CD4-positive, alpha-beta T cell treated with Interleukin-15 for 4 hours (primary cell): ENCODE measurements around the gene ZNF516.

Source experiments
- DNase-seq: peaks from one replicate; pipeline ENCODE4 v3.0.0-alpha.2; 2020; ENCODE audit warnings: low spot score

Gene ZNF516

DNA sequence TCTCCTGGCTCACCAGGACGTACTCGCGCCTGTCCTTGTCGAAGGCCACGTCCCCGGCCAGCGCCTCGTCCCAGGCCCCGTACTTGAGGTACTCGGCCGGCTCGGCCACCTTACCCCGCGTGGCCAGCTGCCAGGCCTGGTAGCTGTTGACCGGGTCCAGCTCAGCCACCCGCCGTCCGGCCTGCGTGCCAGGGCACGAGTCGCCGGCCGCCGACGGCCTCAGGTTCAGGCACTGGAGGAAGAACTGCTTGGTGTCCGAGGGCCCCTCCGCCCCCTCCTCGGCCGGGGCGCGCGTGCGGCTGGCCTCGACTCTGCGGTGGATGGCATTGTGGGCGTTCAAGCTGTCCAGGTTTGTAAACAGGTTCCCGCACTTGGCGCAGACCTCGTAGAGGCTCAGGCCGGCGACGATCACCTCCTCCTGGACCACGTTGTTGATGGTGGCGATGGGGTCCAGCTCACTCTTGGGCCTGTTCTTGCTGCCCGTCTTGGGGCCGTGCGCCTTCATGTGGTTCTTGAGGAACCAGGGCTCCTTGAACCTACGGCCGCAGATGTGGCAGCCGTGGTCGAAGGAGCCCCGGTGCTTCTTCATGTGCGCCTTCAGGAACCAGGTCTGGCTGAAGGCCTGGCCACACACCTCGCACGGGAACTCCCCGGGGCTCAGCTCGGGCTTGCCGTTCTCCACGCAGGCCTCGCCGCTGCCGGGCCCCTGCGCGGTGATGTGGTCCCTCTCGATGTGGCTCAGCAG, 53.2 kb downstream of the ZNF516 start:
- no peak for DNase-seq

DNA sequence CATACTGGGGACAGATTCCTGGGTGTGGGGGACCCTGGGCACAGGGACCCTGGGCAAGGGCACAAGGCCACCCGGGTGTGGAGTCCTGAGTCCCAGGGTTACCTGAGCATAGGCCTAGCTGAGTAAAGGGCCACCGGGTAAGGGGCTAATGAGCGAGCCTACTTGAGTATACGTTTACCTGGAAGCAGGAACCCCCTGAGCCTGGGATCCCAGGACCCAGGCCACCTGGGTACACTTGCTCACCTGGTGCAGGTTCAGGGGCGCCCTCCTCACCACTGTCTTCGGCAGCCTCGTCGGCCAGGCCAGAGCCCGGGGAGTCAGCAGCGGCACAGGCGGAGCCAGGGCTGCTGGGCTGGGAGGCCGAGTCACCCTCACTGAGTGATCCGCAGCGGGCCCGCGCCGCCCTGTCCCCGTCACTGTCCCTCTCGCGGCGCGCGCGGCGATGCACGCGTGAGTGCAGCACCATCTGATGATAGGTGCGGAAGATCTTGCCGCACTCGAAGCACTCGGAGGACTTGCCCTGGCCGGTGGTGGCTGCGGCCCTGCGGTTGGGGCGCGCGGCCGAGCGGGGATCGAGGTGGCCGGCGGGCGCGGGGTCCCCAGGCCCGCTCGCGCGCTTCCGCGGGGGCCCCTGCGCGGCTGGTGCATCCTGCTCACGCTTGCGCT, 53.9 kb downstream of the ZNF516 start:
- no peak for DNase-seq

DNA sequence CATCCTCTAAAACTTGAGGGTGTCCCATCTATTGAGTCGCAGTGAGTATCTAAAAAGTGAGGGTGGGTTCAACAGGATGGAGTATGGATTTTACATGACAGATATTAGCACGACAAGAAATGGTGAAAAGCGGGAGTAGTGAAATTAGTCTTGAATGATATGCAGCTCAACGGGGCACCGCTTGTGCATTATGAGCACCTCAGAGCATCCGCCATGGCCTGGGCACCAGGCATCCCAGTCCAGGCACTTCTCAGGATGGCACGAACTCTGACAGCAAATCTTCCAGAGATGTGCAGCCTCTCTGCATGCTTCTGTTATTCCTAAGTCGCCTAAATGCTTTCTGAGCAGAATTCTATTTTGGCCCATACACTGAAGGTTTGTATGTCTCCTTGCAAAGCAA, 57.1 kb downstream of the ZNF516 start:
- no peak for DNase-seq

DNA sequence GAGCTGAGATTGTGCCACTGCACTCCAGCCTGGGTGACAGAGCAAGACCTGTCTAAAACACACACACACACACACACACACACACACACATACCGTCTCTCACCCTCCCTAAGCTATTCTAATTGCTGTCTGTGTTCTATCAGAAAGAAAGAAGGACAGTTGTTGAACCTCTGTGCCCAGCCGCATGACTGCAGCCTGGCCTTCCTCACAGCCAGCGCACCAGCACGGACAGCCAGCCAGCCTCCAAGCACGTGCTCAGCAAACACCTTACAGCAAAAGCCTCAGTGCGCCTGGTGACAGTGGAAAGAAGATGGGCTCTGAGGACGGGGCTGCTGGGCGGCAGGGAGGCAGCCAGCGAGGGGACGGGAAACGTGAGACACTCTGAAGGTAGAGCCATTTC, 58.0 kb downstream of the ZNF516 start:
- DNase-seq = no peak

DNA sequence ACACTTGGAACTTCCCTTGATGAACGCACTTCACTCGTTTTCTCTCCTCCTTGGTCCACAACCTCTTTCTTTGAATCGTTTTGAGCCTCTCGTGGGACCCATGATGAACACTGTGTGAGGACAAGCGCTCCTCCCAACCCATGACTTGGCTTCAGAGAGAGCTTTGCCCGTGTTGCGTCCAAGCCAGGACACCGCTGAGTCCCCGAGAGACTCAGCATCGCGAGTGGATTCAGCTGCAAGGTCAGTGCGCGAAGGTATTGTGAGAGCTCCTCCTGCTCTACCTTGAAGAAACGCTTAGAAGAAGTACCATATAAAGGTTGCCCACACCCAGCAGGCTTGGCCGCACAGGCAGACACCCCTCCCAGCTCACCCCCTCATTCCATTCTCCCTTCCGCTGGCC, 58.7 kb downstream of the ZNF516 start:
- no peak for DNase-seq

DNA sequence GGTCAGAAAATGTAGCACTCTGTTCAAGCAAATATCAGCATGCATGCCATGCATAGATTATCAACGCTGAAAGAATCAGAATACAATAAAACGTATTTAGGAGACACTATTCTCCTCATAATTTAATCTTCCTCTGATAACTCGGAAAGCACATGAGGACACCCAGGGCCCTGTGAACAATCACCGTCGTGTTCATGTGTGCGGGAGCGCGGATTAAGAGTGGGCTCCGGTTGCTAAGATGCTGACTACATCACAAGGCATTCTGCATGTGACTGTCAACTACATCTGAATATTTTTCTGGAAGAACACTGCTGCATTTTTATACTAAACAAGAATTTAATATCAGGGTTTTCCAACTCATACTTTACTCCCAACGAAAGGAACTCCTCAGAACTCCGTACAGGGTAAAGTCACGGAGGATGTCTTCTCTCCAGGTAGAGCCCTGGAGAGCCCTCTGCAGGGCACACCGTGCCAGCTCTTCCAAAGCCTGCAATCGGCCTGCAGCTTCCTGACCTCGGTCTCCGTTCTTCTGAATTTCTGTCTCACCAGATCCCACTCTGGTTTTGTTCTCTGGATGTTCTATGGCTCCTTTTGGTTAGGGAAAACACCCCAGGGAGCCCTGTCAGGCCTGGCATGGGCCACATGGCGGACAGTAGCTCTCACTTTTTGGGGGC, 59.6 kb downstream of the ZNF516 start:
- no peak for DNase-seq

DNA sequence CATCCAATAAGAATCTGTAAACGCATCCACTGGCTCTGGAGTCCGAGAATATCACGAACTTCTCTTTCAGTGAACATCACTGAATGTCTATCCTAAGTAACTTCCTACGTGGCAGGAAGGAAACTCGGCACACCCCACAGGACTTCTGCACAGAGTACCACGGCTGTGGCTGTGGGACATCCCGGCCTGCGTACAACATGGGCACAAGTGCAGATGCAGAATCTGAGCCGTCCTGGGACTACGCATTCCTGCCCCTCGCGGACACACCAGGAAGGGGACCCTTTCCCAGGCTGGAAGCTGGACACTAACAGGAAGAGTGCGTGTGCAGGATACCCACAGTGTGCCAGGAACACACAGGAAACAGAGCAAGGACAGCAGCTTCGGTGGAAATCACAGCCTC, 60.6 kb downstream of the ZNF516 start:
- no peak for DNase-seq

DNA sequence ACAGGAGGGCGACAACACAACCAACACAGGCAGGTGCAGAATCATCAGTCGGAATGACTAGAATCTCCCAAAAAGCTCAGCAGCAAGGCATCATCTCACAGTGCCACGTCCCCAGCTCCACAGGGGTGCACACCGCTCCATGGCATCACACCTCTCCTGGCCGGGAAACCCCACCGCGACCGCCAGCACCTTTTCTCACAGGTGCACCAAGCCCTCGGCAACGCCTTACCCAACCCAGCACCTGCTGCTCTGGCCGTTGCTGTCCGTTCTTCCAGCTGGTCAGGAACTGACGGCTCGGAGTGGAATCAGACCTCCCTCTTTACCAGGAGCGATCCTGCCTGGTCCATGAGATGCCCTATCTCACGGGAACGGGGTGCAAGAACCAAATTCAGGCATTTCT, 61.3 kb downstream of the ZNF516 start:
- DNase-seq = no peak

DNA sequence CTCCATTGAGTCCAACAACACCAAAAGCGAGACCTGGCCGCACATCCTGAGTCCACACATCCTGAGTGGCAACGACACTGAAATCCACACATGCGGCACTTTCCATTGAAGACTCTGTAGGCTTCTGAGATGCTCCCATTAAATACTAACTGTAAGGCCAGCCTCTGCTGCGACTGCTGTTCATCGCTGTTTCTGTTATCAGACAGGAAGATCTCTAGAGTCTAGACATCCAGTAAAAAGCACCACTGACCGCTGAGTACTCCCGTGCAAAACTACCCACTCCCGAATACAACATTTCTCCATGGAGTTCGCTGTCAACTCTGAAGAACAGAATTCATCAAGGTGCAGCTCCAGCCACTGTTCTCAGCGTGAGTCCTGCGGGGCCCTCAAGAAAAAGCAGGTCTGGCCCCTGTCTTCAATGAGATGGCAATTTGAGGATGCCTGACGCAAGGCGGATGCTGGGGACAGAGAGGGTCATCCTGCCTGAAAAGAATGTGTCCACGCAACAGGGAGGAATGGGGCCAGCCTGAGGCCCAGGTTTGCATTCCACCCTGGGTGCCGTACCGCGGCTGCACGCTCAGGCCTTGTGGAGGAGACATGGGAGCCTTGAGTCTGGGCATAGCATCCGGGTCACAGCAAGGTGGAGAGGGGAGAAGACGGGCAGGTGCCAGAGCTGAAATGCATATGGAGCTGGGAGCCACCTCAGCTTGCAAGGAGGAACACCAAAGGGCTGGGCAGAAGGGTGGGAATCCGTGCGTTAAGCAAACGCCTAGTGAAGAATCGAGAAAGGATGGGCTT, 61.9 kb downstream of the ZNF516 start:
- DNase-seq = no peak

DNA sequence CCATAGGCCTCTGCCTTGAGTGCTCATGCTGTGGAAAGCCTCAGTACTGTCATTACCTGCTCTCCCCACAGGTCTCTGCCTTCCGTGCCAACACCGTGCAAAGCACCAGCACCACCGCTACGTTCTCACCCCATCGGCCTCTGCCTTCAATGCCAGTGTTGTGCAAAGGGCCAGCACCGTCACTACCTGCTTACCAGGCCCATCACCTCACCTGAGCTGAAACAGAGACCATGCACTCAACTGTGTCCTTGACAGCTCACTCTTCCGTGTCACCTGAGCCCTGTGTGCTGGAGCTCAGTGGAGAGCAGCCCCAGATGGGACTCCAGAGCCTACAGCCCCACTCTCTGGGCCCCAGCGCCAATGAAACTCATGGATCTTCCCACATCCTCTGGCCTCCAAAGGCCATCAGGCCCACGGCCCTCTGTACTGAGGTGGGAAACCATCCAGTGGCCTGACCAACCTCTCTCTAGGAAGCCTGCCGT, 62.7 kb downstream of the ZNF516 start:
- DNase-seq = no peak

DNA sequence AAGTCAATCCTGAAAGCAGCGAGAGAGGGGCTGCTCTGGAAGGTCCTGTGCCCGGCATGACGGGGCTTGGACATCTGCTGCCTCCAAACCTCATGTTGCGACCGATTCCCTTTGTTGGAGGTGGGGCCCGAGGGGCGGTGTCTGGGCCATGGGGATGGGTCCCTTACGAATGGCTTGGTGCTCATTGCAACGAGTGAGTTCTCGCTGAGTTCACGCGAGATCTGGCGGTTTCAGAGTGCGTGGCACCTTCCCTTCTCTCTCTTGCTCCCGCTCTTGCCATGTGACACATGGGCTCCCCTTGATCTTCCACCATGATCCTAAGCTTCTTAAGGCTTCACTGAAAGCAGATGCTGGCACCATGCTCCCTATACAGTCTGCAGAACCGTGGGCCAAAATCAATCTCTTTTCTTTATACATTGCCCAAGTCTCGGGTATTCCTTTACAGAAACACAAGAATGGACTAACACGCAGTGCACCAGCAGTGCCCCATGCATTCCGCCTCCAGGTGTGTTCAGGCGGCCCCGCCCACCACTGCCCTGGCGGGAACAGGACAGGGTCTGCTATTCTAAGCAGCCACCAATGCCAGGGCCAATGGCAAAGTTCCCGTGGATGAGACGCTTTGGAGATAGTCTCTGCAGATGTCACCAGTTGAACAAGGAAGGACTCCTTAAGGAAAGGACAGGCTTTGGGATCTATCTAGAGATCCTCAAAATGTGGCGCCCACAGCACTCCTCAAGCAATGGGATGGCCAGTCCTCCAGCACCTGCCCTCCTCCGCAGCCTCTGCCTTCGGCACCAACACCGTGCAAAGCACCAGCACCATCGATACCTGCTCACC, 63.4 kb downstream of the ZNF516 start:
- no peak for DNase-seq

DNA sequence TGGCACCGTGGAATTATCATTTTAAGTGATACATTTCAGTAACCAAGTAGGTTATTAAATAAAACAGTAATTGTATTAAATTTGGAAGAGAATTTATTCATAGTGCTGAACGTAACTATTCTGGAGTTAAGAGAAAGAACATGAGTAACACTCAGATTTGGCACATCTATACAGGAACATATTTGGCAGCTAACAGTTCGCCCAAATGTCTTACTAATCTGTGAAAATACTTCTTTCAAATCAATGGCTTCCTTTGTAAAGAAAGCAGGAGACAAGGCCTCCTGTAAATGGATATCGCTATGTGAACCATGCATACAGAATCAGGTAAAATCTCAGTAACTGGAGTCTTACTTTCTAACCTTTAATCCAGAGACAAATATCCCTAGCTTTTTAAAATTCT, 64.4 kb downstream of the ZNF516 start:
- no peak for DNase-seq

DNA sequence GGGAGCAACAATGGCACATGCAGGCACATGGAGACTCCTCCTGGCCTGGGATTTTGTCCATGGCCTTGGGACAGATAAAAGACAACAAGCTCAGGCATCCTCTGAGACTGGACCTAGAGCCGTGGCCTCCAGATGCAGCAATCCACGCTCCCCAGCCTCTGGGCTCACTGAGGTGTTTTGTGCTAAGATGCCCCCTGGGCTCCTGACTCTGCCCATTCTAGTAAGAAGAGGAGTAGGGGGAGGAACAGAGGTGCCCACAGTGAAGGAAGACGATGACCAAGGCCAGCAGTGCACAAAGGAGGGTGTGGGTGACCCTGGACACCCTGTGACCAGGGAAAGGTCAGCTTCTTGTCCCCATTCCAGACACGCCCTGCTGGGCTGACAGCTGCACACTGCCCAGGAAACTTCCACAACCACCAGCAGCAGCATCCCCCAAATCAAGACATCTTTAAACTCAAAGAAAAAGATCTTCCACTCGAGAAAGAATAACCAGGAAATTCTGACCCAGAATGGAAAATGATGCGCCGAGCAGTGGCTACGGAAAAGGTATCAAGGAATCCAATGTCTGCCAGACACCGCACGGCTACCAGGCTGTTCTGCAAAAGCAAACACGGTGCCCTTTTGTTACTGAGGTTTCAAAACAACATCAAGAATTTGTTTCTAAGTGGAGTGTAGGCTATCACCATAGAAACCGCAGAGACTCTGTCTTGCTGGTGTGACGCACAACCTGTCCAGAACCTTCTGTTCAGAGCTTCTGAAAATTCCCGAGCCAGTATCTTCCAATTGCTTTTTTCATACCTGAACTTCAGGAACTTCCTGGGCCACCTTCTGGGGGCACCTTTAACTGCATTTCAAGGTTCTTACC, 65.5 kb downstream of the ZNF516 start:
- no peak for DNase-seq

DNA sequence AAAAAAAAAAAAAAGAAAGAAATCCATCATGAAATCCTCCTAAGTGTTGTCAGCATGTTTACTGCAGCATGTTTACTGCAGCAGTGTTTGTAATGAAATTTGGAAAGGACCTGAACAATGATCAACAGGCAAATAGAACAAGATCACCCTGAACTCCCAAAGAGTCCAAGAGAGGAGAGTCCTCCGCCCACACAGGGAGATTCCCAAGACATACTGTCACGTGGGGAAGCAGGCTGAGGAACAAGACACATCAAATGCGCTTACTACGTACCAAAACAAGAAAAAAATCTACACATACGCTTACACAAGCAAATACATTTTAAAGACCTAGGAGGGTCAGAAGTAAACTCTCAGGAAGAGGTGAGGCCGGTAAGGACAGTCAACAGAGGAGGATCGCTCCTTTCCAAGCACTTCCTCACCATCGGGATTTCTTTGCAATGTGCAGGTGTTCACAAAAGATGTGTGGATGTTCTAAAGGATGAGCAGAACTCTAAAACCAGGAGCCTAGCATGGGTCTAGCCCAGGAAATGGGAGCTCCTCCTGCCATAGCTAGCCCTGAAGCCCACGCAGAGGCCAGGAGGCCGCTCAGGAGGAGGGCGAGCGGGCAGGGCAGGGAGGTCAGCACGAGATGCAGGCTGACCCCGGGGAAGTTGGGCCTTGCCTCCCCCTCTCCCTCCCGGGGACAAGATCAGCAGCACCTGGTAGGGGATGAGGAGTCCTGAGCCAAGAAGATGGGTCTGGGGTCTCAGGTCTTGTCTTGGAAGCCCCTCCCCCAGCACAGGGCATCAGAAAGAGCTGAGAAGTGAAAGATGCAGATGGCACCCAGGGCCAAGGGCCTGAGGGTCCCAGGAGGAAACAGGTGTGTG, 66.4 kb downstream of the ZNF516 start:
- no peak for DNase-seq

DNA sequence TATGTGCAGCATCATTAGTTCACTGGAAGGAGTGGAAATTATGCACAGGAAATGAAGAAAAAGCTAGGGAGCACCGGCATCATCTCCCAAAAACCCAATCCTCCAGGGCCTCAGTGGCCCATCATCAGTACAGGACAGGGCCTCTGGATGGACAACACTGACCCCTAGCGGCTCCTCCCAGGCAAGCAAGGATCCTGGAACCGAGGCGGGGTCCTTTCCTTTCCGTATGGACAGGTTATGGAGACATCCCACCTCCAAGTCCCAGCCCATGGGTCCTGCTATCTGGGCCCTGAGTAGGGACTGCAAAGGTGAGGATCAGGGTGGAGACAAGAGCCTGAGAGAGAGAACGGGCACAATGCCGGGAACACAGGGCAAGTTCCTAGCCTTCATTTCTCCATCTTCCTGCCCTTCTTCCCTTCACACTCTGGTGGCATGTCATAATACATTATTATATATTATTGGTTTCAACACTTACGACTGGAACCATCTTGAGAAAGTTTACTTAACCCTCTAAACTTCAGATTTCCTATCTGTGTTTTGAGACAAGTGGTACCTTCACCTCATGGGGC, 68.2 kb downstream of the ZNF516 start:
- no peak for DNase-seq

DNA sequence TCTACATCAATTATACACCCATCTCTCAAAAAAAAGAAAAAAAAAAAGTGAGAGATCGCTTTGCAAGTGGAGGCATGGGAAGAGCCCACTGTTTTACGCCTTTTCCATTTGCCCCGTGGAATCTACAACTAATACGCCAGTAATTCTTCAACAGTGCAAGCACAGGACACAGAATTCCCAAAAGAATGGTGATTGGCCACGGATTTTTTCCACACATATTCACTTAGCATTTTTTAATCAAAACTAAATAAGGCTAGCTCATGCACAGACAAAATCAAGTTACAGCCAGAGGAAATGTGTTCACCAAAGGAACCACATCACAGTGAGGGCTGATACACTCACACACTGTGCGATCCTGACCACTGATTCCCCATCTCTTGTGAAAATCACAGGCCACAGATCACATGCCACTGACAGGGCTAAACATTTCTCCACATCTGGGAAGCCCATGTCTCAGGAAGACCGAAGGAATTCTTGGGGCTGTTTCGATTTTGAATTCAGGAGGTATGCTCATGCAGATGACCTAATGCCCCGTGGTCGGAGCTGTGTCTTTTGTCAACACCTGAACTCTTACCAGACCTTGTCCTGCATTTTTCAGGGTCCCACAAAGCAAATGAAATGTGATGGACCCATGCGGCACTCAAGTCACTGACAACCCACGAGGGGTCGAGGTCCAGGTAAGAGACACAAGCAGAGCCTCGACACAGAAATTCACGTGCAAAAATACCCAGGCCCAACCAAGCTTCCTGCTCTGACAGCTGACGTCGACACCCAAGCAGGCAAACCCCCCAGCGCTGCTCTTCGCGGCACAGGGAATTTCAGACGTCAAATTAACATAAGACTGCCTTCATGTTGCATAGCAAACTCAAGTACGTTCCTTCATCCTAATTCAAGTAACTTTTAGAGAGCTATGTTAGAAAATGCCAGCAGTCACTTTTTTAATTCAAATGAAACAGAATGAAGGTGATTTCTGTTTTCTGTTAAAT, 69.6 kb downstream of the ZNF516 start:
- no peak for DNase-seq

DNA sequence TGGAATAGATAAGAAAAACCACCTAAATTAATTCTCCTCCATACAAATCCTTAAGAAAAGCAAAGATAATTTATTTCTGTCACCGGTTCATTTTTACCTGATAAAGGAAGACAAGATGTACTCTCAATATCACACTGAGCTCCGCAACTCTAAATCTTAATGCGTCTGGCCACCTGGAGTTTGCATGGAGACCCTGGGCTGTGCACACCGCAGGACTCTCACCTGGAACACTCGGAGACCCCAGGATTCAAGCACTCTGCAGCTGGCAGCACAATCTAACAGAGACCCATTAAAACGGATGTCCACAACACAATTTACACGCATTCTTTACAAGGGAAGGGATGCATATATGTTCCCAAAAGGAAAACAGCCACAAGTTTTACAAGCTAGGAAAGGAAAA, 72.2 kb downstream of the ZNF516 start:
- no peak for DNase-seq

DNA sequence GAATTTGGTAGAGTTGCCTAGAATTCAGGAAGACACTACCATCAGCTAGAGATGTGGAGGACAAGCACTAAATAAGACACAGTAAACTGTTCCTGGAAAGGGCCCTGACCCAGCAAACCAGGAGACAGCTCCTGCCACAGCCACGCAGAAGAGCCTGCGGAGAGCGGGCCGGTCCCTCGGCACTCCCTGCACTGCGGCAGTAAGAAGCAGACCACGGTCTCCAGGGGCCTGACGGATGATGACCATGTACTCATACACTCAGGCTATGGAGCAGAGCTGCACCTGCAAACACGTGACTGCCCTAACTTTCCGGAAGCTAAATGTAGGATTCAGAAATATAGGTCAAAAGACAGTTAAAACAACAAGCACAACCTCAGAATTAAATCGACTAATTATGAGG, 72.9 kb downstream of the ZNF516 start:
- no peak for DNase-seq
